ENCODE data around the gene MTIF3. TPM values are rescaled to one million over a fixed set of nuclear protein-coding genes. Genes with fewer than 3 reads are reported as not detected.

Gene MTIF3
- polyA plus RNA-seq, 1 of the 3 experiments (the other 2 are of a cell fraction), result 29.5 TPM

GRCh38 chr13:27409013-27409412 is 41.4 kb downstream of the MTIF3 start (continued):
- TF ChIP-seq, protein P1, sequence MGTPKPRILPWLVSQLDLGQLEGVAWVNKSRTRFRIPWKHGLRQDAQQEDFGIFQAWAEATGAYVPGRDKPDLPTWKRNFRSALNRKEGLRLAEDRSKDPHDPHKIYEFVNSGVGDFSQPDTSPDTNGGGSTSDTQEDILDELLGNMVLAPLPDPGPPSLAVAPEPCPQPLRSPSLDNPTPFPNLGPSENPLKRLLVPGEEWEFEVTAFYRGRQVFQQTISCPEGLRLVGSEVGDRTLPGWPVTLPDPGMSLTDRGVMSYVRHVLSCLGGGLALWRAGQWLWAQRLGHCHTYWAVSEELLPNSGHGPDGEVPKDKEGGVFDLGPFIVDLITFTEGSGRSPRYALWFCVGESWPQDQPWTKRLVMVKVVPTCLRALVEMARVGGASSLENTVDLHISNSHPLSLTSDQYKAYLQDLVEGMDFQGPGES (IDR thresholded peaks at IDR 0.05; ENCODE audit: low read depth, low read length), result no peak

- no peak overlapping the region for H3K4me2 ChIP-seq
Measured at GRCh38 chr13:27408074-27408473, 42.3 kb downstream of the MTIF3 start.

DNA sequence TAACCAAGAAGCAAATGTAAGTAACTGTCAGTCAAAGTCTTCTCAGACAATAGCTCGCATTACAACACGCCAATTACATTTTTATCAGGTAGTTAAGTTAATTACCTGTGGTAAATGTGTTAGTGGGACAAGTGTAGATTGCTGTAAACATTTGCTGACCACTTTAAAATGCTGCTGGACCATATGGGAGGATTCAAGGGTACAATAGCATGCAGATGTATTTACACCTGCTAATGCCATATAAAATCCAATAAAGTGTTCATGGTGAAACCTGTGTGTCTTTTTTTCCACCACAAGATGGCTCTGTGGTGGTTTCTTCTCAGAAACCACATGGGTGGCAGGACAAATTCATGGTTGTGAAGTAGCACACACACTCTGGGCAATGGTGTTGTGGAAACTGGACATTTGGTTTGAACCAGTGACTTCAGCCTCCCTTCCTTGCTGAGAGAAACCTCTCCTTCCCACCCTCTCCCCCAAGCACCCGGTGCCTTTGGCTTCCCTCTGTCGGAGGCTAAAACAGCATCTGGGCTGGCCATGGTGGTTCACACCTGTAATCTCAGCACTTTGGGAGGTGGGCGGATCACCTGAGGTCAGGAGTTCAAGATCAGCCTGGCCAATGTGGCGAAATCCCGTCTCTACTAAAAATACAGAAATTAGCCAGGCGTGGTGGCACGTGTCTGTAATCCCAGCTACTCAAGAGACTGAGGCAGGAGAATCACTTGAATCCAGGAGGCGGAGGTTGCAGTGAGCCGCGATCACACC is 44.0 kb downstream of the MTIF3 start:
- 44% methylated on average over 12 of the region's 12 CpGs for whole genome bisulfite sequencing (ENCODE audit: low lambda C conversion rate)
- Histone ChIP-seq H3K9me3 (no peaks in the 10 kb centered on the region), H3K9ac (no peak overlapping the region), H4K20me1 (ENCODE audit: insufficient read depth) (no peaks in the 10 kb centered on the region), H3K27ac (ENCODE audit: low read depth in 2 of 2, low read length in 1 of 2) (no peak overlapping the region), H3K4me1 (ENCODE audit: control insufficient read depth in 1 of 2, insufficient read depth in 2 of 2, low read depth in 1 of 2, low read length in 1 of 2) (no peaks in the 10 kb centered on the region; a peak in 1 of 4 replicates), H3K9me2 (no peaks in the 10 kb centered on the region), H3K4me2 (no peak overlapping the region), H3K79me2 (ENCODE audit: insufficient read depth) (no peaks in the 10 kb centered on the region), H3F3A (replicated peaks; ENCODE audit: insufficient read depth) (no peaks in the 10 kb centered on the region), H2AFZ (ENCODE audit: low read depth) (no peak overlapping the region), H3K4me3 (ENCODE audit: low read depth in 2 of 2, low read length in 1 of 2) (no peak overlapping the region), H3K36me3 (replicated peaks in 1 of 2; ENCODE audit: control insufficient read depth in 1 of 2, insufficient read depth in 2 of 2, low read length in 1 of 2) (no peaks in the 10 kb centered on the region), H3K27me3 (ENCODE audit: insufficient read depth) (peaks cover 34% of the 10 kb centered on the region; the same call in 1 of the 2 replicates)
- ChIA-PET POLR2A (no interaction called here), CTCF (interaction anchor here (0.6 to 2.1 kb wide), 14 partner anchors 9 to 547 kb away, joined by 3 to 13 read pairs (median 3); no protein-coding TSS in a partner anchor)
- TF ChIP-seq SMC3 (IDR thresholded peaks at IDR 0.05; ENCODE audit: low read depth, low read length) (peak; percentile 56; the same call in 1 of the 2 replicates), CTCF (IDR thresholded peaks at IDR 0.05) (peak; percentile 65), RAD21 (IDR thresholded peaks at IDR 0.05; ENCODE audit: low read length) (peak; percentile 66), FOXM1 (IDR thresholded peaks at IDR 0.05; ENCODE audit: low read depth) (no peak)
- TF ChIP-seq, protein P2, sequence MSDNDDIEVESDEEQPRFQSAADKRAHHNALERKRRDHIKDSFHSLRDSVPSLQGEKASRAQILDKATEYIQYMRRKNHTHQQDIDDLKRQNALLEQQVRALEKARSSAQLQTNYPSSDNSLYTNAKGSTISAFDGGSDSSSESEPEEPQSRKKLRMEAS (IDR thresholded peaks at IDR 0.05; ENCODE audit: low read depth), result peak; percentile 21; the same call in 1 of the 2 replicates
- DNase-seq, result peak; percentile 53

More at GRCh38 chr13:27408074-27408473, 42.3 kb downstream of the MTIF3 start:
- Histone ChIP-seq H3K4me1 (ENCODE audit: control insufficient read depth in 1 of 2, insufficient read depth in 2 of 2, low read depth in 1 of 2, low read length in 1 of 2) (no peaks in the 10 kb centered on the region; a peak in 1 of 4 replicates), H4K20me1 (ENCODE audit: insufficient read depth) (no peaks in the 10 kb centered on the region), H3K79me2 (ENCODE audit: insufficient read depth) (no peaks in the 10 kb centered on the region), H3K27ac (ENCODE audit: low read depth in 2 of 2, low read length in 1 of 2) (no peak overlapping the region), H3K9me3 (no peaks in the 10 kb centered on the region), H3K9ac (no peak overlapping the region), H3K9me2 (no peaks in the 10 kb centered on the region), H3K27me3 (ENCODE audit: insufficient read depth) (peaks cover 40% of the 10 kb centered on the region; the same call in 1 of the 2 replicates), H3F3A (replicated peaks; ENCODE audit: insufficient read depth) (no peaks in the 10 kb centered on the region), H3K4me3 (ENCODE audit: low read depth in 2 of 2, low read length in 1 of 2) (no peak overlapping the region), H3K36me3 (replicated peaks in 1 of 2; ENCODE audit: control insufficient read depth in 1 of 2, insufficient read depth in 2 of 2, low read length in 1 of 2) (no peaks in the 10 kb centered on the region), H2AFZ (ENCODE audit: low read depth) (no peak overlapping the region)
- POLR2A ChIA-PET, result no interaction called here
- WGBS (ENCODE audit: low lambda C conversion rate), result 11% methylated on average over 4 of the region's 4 CpGs
- DNase-seq, result no peak
- CTCF ChIA-PET, result no interaction called here
- TF ChIP-seq MXI1 (IDR thresholded peaks at IDR 0.05; ENCODE audit: low read depth, low read length), result no peak
